AG08395 (cell line): ENCODE data around the gene KLHDC1.

ENCODE experiments used
- DNase-seq: peaks from one replicate; pipeline ENCODE4 v3.0.0; 2012; ENCODE audit warnings: mixed read lengths, low spot score

KLHDC1 gene

GRCh38 chr14:49786315-49786714 lies 93.4 kb downstream of the KLHDC1 start:
- no peak for DNase-seq

DNA sequence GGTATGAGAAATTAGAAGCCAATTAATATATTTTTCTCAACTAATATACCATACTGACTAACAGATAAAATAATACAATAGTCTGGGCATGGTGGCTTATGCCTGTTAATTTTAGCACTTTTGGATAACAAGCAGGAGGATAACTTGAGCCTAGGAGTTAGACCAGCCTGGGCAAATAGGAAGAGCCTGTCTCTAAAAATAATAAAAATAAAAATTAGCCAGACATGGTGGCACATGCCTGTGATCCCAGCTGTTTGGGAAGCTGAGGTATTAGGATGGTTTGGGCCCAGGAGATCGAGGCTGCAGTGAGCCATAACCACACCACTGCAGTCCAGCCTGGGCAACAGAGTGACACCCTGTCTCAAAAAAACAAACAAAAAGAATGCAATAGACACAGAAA lies 99.7 kb downstream of the KLHDC1 start:
- DNase-seq: no peak

DNA sequence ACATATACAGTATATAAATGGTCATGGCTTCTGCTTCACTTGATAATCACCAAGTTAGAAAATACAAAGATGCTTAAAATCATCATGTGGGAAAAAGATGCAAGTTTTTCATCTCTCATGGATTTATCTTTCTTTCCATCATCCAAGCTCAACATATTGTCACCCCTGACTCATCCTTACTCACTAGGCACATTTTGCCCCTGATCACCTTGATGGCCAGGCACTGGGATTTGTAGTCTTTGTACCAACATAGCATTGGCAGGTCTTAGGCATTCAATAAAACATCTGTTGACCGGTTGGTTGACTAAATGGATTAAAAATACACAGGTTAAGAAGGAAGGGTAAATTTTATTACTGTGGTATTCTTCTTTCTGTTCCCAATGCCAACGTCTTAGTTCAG lies 103.1 kb downstream of the KLHDC1 start:
- DNase-seq: no peak
